ENCODE data around the gene COL4A2.

GRCh38 chr13:110312339-110313031 is 5.4 kb downstream of the COL4A2 start:
- TF ChIP-seq, protein P1, sequence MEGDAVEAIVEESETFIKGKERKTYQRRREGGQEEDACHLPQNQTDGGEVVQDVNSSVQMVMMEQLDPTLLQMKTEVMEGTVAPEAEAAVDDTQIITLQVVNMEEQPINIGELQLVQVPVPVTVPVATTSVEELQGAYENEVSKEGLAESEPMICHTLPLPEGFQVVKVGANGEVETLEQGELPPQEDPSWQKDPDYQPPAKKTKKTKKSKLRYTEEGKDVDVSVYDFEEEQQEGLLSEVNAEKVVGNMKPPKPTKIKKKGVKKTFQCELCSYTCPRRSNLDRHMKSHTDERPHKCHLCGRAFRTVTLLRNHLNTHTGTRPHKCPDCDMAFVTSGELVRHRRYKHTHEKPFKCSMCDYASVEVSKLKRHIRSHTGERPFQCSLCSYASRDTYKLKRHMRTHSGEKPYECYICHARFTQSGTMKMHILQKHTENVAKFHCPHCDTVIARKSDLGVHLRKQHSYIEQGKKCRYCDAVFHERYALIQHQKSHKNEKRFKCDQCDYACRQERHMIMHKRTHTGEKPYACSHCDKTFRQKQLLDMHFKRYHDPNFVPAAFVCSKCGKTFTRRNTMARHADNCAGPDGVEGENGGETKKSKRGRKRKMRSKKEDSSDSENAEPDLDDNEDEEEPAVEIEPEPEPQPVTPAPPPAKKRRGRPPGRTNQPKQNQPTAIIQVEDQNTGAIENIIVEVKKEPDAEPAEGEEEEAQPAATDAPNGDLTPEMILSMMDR (IDR thresholded peaks at IDR 0.05; ENCODE audit: insufficient read depth, low read depth, low read length): no peak
- no peak for TF ChIP-seq EZH2 (IDR thresholded peaks at IDR 0.05; ENCODE audit: insufficient read depth, low read length)

Data from astrocyte (in vitro differentiated cells and primary cell).